ENCODE data around the gene TNFRSF8.

Gene TNFRSF8

GRCh38 chr1:12142891-12143630 lies 80.0 kb downstream of the TNFRSF8 start:
- no peak for DNase-seq (ENCODE audit: low spot score)

GRCh38 chr1:12143631-12144155 lies 80.6 kb downstream of the TNFRSF8 start:
- DNase-seq (ENCODE audit: low spot score): no peak

GRCh38 chr1:12144236-12144635 lies 81.1 kb downstream of the TNFRSF8 start:
- DNase-seq (ENCODE audit: low spot score): no peak

- no peak for DNase-seq (ENCODE audit: low spot score)
Measured at GRCh38 chr1:12144969-12145368, 81.9 kb downstream of the TNFRSF8 start.

- no peak for DNase-seq (ENCODE audit: low spot score)
Measured at GRCh38 chr1:12145616-12146342, 82.7 kb downstream of the TNFRSF8 start.

GRCh38 chr1:12146343-12147112 lies 83.4 kb downstream of the TNFRSF8 start:
- DNase-seq (ENCODE audit: low spot score): no peak

- DNase-seq (ENCODE audit: low spot score): no peak
Measured at GRCh38 chr1:12147201-12147701, 84.1 kb downstream of the TNFRSF8 start.

GRCh38 chr1:12148160-12148957 lies 85.3 kb downstream of the TNFRSF8 start:
- no peak for DNase-seq (ENCODE audit: low spot score)

GRCh38 chr1:12148958-12149790 lies 86.1 kb downstream of the TNFRSF8 start:
- no peak for DNase-seq (ENCODE audit: low spot score)

GRCh38 chr1:12149791-12150175 lies 86.7 kb downstream of the TNFRSF8 start:
- DNase-seq (ENCODE audit: low spot score): no peak

GRCh38 chr1:12150456-12151200 lies 87.5 kb downstream of the TNFRSF8 start:
- DNase-seq (ENCODE audit: low spot score): no peak

GRCh38 chr1:12151465-12151864 lies 88.4 kb downstream of the TNFRSF8 start:
- DNase-seq (ENCODE audit: low spot score): no peak

GRCh38 chr1:12152113-12152891 lies 89.2 kb downstream of the TNFRSF8 start:
- DNase-seq (ENCODE audit: low spot score): no peak

- DNase-seq (ENCODE audit: low spot score): no peak
Measured at GRCh38 chr1:12153181-12153785, 90.2 kb downstream of the TNFRSF8 start.

GRCh38 chr1:12155328-12155727 lies 92.2 kb downstream of the TNFRSF8 start:
- DNase-seq (ENCODE audit: low spot score): no peak

- DNase-seq (ENCODE audit: low spot score): no peak
Measured at GRCh38 chr1:12157366-12158231, 94.5 kb downstream of the TNFRSF8 start.

GRCh38 chr1:12158357-12159092 lies 95.4 kb downstream of the TNFRSF8 start:
- no peak for DNase-seq (ENCODE audit: low spot score)
